HL-60/S4 treated with phorbol 12-myristate 13-acetate at 8.2 ng/mL for 4 days and 3 days (cell line): ENCODE measurements around the gene HTD2.
"Not testable (repeated sequence)": the region's sequence is repeated elsewhere in the genome, so short reads cannot be mapped to it uniquely, and the experiment has no call there.

Experiments used
- in situ Hi-C: fragments of 300-500 bp; cut with MboI; formaldehyde crosslinking; loops from 2 replicates; pipeline ENCODE4 v1.15.0; 2022; ENCODE audit warnings: low sequenced_read_pairs

The HTD2 gene

DNA sequence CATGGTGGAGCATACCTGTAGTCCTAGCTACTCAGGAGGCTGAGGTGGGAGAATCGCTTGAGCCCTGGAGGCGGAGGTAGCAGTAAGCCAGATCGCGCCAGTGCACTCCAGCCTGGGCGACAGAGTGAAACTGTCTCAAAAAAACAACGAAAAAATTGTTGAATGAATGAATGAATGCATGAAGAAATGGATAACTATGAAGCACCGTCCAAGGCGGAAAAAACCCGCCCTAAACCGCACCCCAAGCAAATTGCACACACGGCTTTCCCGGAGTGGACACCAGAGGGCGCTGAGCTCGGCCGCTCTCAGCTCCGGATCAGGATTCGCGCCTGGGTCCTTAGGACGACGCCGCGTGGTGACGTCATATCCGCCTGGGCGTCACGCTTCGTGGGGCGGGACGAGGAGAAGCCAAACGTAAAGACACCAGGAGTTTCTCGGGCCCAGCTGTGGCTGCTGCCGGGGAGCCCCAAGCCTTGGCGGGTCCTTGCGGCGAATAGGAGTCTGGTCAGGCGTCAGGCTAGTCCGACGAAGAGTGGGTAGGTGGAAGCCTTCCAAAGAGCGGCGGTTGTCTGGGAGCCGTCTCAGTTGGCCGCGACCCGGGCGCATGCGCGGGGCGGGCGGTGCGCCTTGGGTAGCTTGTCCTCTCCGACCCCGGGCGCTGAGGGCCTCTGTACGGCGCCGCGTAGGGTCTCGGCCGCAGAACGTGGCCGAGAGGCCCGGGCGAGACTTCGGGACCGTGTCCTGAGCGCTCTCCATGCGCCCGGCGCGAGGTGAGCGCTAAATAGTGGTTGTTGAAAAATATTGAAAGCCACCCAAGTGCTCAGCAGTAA is at the start of gene HTD2, which contains the start of gene RPP14:
TSS of gene HTD2 (plus strand) at position 639 of the 830 bp plus-strand sequence. CDS start 11,094 bp downstream, outside the sequence.
TSS of gene RPP14 (plus strand) at position 364 of the 830 bp plus-strand sequence. CDS start 4,085 bp downstream, outside the sequence.
- in situ Hi-C loops = loop anchor here (10.0 to 25.0 kb wide), 2 partner anchors 121 to 331 kb away; no protein-coding TSS in a partner anchor

DNA sequence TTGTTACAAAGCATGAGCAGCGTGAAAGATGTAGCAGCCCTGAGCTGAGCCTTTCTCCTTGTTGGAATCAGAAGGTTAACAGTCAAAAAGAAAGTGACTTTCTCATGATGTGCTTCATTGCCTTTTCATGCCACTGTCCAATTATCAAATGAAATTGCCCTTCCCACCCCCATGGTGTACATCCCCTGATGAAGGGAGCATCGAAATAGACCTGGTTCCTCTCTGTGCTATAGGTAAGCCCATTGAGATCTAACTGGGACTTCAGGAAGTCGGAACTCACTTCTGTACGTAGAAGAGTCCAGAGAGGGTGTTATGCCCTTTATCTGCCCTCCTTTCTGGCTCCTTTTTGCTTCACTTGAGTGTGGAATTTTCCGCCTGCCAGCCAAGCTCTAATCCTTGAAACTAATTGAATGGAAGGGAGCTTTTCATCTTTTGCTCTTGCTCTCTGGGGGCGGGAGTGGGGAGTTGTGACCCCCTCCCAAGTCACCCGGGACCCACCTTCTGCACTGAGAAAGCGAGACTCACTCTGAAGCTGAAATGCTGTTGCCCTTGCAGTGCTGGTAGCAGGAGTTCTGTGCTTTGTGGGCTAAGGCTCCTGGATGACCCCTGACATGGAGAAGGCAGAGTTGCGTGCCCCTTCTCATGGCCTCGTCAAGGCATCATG is 47.8 kb upstream of the HTD2 start:
- in situ Hi-C loops = no loop called here

DNA sequence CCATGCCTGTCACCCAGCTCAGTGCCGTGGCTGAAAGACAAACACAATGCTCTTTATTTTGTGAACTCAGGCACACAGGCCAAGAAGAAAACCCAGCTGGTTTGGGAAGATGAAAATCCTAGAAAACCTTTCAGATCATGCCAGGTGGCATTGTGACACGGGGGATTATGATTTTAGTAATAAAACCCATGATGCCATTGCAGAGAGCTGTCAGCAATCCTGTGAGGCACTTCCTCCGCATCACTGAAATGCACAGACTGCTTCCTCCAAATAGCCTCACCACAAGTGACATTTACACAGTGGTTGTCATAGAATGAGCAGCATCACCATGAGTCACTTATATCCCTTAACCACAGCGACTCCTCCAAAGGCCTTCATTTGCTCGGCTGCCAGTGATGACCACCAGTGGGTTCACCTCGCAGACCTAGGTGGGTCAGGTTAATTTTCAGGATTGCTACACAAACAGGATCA is 46.0 kb upstream of the HTD2 start:
- in situ Hi-C loops = no loop called here

DNA sequence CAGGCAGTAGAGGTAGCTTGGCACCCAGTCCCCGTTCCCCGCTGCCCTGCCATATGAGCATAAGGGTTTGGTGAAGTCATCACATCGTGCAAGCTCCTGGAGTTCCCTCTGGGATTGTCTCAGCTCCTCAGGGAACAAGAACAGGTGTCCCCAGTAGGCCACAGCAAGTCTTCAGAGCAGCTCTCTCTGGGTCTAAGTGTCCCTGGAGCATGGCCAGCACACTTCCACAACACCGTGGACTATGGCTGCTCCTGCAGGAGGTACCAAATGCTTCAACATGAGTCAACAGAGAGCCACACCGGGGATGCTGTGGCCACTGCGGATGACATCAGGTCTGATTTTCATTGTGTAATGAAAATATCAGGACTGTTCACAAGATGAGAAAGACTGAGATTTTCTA is 45.6 kb upstream of the HTD2 start:
- in situ Hi-C loops = no loop called here

DNA sequence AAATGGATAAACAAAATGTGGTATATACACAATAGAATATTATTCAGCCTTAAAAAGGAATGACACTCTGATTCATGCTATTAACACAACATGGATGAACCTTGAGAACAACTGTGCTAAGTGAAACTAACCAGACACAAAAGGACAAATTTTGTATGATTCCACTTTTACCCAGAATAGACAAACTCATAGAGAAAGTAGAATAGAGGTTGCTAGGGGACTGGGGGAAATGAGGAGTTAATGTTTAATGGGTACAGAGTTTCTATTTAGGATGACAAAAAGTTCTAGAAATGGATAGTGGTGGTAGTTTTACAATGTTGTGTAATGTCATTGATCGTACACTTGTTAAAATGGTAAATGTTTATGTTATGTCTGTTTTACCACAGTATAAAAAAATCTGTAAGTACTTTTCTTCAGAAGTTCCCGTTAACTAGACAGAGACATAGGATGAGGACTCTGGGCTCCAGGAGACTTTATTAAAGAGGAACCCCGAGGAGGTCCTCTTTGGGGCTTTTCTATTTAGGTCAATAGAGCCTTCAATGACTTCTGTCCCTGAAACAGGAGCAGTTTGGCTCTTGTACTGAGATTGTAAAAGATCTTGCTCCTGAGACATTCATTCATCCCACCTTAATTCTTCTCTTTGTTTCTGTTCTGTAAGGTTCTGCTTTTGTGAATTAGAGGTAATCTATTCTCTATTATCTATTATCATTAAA is 44.2 kb upstream of the HTD2 start:
- in situ Hi-C loops = no loop called here

DNA sequence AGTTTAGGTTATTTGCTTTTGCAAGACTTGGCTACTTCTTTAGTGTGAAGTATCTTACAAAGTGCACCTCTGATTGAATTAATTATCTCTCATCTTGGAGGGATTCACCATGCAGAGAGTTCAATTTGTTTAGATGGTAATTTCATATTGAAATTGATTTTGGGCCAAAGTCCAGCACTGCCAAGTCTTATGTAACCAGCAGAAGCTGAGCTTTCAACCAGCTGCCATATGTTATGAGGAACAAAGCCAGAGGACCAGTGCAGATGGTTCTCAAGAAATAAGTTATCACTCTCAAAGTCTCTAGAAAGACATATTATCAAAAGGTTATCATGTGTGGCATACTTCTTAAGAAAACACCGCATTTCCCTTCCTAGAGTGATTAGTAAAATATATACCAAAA is 39.7 kb upstream of the HTD2 start:
- in situ Hi-C loops = no loop called here

DNA sequence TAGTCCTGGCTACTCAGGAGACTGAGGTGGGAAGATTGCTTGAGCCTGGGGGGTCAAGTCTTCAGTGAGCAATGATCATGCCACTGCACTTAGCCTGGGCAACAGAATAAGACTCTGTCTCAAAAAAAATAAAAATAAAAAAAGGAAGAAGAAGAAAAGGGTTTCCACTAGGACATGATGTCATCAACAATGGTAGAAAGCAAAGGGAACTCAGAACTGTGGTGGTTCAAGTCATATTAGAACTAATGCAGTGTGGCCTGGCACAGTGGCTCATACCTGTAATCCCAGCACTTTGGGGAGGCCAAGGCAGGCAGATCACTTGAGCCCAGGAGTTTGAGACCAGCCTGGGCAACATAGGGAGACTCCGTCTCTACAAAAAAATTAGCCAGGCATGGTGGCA is 38.8 kb upstream of the HTD2 start:
- in situ Hi-C loops = not testable (repeated sequence)

DNA sequence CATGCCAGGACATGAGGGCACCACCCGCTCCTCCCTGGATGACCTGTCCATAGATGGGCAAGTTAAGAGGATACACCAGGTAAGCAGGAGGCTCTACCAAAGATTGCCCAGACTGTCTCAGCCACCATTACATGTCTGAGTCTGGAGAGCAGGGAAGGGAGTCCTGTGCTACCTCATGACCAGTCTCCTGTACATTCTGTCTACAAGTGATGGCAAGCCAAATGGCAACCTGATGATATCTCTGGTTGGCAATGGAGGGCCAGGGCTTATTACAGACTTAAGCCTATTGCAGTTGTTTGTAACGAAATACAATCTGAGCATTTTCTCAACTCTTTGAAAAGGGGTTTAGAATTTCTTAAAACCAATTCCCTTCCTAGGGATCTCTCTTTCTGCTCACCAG is 37.0 kb upstream of the HTD2 start:
- in situ Hi-C loops = no loop called here

DNA sequence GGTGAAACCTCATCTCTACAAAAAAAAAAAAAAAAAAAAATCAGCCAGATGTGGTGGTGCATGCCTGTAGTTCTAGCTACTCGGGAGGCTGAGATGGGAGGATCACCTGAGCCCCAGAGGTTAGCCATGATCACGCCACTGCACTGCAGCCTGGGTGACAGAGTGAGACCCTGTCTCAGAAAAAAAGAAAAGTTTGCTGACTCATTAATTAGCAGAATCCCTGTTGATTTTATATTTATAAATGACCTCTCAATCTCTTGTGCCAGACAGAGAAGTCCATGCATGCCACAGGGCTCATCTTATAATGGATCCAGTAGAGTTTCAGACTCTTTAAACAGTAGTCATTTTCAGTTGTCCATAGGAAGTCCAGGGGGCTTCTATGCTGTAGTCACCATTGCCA is 35.8 kb upstream of the HTD2 start:
- in situ Hi-C loops = no loop called here

DNA sequence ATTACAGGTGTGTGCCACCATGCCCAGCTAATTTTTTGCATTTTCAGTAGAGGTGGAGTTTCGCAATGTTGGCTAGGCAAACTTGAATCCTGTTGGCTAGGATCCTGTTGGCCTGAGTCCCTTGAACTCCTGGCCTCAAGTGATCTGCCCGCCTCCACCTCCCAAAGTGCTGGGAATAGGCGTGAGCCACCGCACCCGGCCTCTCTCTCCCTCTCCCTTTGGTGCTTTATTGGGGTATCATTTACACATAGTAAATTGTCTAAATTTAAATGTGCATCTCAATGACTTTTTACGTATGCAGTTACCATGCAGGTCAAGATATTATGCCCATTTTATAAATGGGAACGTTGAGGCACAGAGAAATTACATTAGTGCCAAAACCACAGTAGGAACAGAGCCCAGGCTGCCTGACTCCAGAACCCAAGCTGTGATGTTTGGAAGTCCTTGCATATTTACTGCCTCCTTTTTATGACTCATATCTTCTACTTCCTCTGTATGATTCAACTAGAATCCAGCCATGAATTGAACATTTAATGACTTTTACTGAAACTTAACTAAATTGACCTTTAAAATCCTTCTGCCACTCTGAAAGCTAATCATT is 34.3 kb upstream of the HTD2 start:
- in situ Hi-C loops = no loop called here

DNA sequence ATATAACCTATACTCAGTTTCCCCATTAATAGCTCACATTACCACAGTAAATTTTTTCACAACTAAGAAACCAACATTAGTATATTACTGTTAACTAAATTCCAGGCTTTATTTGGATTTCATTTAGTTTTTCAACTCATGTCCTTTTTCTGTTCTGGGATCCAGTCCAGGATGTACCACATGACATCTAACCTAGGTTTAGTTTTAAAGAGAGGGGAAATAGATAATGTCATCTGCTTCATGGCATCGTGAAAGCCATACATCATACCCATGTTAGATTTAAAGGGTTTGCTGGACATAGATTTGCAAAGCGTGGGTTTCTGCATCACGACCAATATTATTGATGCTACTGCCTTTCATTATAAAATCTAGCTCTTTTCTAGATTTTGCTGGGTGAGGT is 33.4 kb upstream of the HTD2 start:
- in situ Hi-C loops = no loop called here

DNA sequence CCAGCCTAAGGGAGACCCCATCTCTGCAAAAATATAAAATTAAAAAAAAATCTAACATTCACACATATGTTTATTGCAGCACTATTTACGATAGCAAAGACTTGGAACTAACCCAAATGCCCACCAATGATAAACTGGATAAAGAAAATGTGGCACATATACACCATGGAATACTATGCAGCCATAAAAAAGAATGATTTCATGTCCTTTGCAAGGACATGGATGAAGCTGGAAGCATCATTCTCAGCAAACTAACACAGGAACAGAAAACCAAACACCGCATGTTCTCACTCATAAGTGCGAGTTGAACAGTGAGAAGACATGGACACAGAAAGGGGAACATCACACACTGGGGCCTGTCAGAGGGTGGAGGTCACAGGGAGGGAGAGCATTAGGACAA is 33.0 kb upstream of the HTD2 start:
- in situ Hi-C loops = not testable (repeated sequence)

DNA sequence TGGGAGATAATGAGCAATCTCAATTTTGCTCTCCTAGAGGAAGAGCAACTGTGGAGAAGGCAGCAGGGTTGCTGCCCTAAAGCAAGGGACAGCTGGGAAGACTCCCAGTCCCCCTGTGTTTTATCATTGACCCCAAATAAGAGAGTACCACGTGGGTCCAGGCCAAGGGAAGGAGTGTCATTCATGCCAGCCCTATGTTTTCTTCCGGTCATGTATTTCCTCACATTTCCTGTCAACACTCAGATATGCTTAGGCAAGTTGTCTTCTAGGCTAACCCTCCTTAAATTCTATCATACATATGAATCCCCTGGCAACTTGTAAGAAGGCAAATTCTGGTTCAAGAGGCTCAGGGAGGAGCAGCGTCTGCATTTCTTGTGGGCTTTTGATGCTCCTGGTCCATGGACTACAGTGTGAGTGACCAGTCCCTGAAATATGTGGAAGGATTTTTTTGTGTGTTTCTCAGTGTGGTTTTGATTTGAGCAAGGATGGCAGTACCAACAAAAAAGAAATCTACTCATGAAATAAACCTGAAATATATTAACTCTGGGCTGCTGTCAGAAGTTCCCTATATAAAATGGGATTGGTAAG is 32.2 kb upstream of the HTD2 start:
- in situ Hi-C loops = no loop called here

DNA sequence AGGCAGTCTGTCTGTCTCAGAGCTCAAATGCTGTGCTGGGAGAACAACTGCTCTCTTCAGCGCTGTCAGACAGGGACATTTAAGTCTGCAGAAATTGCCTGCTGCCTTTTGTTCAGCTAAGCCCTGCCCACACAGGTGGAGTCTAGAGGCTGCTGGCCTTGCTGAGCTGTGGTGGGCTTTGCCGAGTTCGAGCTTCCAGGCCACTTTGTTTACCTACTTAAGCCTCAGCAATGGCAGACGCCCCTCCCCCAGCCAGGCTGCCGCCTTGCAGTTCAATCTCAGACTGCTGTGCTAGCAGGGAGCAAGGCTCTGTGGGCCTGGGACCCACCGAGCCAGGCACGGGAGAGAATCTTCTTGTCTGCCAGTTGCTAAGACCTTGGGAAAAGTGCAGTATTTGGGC is 25.3 kb upstream of the HTD2 start:
- in situ Hi-C loops = no loop called here

DNA sequence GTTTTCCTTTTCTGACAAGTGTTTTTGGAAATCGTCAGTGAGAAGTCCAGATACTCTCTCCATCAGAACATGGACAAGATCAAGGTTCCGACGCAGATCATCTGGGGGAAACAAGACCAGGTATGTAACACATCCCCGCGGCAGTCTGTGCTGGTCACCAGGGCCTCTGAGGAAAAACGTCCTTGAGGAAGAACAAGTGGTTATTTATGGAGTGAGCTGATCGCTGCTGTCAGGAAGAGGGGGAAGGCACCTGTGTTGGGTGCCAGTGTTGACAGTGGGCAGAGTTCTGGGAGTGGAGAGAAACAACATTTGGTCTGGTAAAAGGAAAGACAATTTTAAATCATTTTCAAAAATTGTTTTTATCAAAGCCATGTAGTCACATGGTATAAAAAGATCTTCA is 21.0 kb upstream of the HTD2 start:
- in situ Hi-C loops = no loop called here

DNA sequence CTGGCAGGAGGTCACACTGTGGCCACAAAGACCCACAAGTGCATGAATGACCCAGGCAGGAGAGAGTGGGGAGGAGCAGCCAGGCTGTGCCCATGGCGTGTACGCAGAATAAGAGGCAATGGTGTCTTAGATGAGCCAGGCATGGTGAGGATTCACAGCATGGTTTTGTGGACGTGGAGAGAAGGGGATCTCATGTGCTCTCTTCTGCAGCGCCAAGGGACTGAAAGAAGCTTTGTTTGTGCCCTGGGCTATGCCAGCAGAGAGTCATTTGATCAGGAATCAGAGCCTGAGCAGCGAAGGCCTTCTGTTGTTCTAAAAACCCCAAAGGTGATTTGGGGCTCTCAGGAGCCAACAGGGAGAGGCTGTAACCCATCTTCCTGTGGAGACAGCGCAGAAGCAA is 19.0 kb upstream of the HTD2 start:
- in situ Hi-C loops = no loop called here

DNA sequence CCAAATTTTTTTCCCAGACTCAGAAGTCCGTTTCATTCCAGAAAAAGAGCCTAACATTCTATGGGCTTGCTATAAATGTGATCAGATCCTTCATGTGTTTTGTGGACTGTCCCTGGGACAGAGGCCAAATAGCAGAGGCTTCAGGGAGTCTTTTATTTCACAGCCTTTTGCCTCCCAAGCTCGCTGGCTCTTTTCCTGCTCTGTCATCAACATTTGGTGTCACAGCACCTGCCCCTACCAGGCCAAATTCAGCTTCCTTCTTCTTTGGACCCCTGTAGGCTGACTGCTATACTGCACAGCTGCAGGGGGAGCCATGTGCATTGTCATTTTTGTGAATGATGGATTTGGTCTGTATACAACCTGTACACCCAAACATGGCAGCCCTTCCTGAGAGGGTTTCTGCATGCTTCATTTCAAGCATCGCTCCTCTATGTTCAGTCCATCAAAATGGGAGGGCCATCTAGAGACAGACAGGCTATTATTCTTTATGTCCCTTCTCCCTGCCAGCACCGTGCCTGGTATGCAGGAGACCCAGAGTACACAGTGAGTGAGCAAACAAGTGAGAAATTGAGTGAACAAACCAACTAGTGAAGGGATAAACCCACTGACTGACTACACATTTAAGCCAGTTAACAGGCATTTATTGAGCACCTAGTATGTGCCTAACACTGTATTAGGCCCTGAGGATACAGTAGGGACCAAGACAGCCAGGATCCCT is 18.1 kb upstream of the HTD2 start:
- in situ Hi-C loops = no loop called here

DNA sequence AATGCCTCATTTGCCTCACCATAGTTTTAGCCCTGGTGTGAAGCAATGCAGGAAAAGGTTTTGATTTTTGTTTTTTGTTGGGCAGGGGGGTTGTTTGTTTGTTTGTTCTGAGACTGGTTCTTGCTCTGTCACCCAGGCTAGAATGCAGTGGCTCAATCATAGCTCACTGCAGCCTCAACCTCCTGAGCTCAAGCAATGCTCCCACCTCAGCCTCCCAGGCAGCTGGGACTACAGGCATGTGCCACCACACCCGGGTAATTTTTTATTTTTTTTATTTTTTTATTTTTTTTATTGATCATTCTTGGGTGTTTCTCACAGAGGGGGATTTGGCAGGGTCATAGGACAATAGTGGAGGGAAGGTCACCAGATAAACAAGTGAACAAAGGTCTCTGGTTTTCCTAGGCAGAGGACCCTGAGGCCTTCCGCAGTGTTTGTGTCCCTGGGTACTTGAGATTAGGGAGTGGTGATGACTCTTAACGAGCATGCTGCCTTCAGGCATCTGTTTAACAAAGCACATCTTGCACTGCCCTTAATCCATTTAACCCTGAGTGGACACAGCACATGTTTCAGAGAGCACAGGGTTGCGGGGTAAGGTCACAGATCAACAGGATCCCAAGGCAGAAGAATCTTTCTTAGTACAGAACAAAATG is 17.2 kb upstream of the HTD2 start:
- in situ Hi-C loops = not testable (repeated sequence)

DNA sequence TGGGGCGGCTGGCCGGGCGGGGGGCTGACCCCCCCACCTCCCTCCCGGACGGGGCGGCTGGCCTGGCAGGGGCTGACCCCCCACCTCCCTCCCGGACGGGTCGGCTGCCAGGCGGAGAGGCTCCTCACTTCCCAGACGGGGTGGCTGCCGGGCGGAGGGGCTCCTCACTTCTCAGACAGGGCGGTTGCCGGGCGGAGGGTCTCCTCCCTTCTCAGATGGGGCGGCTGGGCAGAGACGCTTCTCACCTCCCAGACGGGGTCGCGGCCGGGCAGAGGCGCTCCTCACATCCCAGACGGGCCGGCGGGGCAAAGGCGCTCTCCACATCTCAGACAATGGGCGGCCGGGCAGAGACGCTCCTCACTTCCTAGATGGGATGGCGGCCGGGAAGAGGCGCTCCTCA is 15.9 kb upstream of the HTD2 start:
- in situ Hi-C loops = not testable (repeated sequence)
